PC-9 (cell line): ENCODE results near the gene RNF6.

ENCODE experiments used
- CTCF ChIP-seq: fragments of 200-600 bp; sonication (generic); conservative IDR thresholded peaks from 2 replicates; pipeline ENCODE4 v1.6.1; 2017; ENCODE audit warnings: mixed run types, antibody characterized with exemption, mild to moderate bottlenecking, moderate library complexity
- EZH2 ChIP-seq: fragments of 200-600 bp; sonication (generic); IDR thresholded peaks from 2 replicates; pipeline ENCODE4 v1.8.0; 2017; ENCODE audit warnings: antibody characterized with exemption, low read depth

DNA sequence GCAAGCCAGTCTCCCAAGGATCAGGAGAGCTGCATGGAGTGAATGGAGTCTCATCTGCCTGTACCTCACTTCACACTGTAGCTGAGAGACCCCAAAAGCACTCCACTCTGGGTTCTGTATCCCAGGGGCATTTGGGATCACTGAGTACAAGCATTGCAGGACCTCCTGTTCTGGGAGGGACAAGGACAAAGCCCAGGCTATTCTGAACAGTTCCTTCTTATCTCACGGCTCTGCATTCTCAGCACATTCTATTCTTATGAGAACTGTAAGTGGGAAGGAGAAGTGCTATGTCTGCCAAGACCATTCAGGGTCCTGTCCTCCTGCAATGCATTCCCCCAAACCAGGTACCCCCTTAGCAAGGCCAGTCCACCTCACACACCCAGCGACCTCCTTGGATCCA, 42.8 kb downstream of the RNF6 start:
- no peak for TF ChIP-seq CTCF
- no peak for TF ChIP-seq EZH2
